GM18498 (cell line): ENCODE data around the gene BIRC6.
A peak's percentile ranks its signal among the peaks of the same experiment; 100 is the strongest.
"Not testable (repeated sequence)": the region's sequence is repeated elsewhere in the genome, so short reads cannot be mapped to it uniquely, and the experiment has no call there.

Source experiments
- ATAC-seq: cut with Tn5 transposase; IDR thresholded peaks from one replicate; pipeline ENCODE4 v1.9.1; 2021; ENCODE audit warnings: mild to moderate bottlenecking, moderate library complexity; ENCODE audit not compliant: unreplicated experiment

BIRC6 gene

DNA sequence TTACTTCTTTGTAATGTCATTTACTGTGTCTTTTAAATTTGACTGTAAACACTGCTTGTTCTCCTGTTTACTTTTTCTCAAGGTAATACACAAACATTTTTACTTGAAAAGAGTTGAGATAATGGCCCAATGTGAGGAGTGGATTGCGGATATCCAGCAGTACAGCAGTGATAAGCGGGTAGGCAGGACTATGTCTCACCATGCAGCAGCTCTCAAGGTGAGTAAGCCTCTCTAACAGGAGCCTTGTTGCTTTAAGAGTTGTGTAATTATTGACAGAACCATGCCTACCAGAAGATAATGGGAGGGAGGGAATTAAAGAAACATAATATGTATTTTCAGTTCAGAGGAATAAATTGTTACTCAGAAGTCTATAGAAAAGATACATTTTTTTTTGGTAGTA lies 254.5 kb downstream of the BIRC6 start:
- ATAC-seq, result no peak

DNA sequence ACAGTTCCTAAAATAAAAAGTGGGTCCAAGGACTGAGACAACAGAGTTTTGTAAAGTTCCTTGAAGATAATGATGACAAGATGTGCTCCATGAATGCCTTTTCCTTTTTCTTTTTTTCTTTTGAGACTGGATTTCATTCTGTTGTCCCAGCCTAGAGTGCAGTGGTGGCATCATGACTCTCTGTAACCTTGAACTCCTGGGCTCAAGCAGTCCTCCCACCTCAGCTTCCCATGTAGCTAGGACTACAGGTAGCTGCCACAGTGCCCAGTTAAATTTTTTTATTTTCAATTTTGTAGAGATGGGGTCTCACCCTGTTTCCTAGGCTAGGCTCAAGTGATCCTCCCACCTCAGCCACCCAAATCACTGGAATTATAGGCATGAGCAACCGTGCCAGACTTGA lies 254.9 kb downstream of the BIRC6 start:
- ATAC-seq, result no peak

DNA sequence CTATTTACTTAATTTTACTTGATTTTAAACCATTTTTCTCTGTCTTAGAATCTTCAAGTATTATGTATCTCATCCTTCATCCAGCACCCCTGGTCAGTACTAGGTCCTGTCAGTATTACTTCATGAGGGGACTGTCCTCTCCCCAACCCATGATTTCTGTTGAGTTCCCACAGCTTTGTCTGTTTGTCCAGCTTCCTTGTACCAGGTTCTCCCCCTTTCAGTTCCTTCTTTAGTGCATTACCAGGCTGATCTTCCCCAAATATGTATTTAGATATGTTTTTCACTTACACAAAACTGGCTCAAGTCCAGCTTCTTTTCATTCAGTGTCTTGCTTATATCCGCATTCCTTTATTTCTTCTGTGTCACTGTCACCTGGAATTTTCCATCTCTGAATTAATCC lies 257.3 kb downstream of the BIRC6 start:
- ATAC-seq, result no peak

DNA sequence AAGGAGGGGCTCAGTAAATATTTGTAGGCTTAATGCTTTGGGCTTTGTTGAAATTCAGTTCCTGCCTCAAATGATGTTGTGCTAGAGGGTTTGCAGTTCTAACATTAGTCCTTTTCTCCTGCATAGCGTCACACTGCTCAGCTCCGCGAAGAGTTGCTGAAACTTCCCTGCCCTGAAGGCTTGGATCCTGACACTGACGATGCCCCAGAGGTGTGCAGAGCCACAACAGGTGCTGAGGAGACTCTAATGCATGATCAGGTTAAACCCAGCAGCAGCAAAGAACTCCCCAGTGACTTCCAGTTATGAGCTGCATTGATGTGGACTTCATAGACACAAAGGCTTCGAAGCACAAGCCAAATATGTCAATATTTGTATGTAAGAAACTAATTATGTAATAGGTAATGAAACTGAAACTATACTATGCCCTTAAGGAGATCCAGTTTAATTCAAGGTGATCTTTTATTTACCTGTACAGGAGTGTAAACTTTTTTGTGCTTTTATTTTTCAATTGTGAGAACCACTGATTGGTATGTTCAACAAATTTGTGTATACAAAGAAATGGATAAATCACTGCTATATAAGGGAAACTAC lies 260.9 kb downstream of the BIRC6 start:
- ATAC-seq, result no peak

DNA sequence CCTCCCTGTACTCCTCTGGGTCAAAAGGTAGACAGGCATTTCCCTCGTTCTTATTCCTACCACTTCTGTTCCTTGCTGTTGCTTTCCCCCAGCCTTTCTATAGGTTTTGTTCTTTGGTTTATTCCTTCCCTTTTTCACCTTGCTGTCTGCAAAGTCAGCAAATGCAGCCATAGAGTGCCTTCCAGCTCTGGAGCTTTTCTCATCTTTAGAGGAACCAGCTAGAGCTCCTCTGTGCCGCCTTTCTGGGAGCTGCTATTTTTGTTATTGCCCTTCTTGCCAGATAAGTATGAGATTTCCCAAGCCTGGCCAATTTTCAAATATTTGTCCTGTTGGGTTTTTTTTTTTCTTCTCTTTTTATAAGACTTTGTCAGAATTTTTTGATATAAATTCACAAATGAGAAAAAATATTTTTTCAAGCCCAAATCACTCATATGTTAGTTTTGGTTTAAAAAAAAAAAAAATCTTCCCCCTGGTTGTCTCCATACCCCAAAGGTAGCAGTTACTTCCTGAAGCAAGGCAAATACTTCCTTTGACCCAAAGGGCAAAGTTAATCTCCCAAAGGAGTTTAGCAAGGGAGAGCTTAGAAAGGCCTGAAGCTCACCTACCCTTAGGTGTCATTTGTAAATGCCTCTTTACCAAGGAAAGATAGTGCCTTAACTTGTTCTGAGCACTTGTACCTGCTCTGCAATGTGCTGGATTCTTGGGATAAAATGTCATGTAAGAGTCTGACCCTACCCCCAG lies 265.9 kb downstream of the BIRC6 start:
- ATAC-seq, result no peak

DNA sequence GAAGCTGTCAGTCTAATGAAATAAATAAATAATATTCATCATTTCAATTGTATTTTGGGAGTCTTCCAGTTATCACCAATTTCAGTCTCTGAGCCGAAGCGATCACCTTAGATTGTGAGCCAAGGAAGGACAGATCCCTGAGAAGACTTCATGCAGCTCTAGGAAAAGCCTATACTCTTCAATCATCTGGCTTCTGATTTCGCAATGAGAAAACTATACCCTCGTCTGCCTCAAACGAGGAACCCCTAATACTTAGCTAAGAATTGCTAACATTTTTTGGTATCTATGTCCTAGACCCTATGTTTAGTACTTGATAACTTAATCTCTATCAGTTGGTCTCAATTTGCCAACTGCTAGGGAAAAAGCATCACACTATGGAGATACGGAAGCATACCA lies 266.5 kb downstream of the BIRC6 start:
- ATAC-seq, result no peak

DNA sequence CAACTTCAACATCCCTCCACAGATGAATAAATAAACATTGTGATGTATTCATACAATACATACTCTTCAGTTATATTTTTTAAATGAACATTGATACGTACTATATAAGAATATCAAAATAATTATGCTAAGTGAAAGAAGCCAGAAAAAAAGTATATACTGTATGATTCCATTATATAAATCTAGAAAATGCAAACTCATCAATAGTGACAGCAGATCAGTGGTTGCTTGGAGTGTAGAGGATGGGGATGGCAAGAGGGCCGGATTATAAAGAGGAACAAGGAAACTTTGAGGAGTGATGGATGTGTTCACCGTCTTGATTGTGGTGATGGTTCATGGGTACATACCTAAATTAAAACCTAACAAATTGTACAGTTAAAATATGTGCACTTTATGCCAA lies 268.0 kb downstream of the BIRC6 start:
- no peak for ATAC-seq

DNA sequence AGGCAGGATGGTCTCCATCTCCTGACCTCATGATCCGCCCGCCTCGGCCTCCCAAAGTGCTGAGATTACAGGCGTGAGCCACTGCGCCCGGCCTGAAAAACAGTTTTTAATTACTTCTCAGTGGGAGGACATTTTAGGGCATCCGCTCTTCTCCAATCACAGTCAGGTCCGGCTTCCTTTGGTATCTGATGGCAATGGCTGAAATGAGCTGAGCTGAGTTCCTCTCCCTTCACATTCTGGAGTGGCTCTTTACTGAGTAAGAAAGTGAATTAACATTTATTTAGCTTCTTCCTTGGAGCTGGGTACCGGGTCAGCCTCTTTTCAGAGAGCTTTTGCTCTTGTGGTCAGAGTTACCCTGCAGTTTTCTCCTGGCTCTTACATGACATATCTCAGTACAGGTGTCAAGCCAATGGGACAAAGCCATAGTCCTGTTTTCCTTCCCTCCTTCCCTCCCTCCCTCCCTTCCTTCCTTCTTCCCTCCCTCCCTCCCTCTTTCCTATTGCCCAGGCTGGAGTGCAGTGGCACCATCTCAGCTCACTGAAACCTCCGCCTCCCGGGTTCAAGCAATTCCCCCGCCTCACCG lies 269.9 kb downstream of the BIRC6 start:
- no peak for ATAC-seq

DNA sequence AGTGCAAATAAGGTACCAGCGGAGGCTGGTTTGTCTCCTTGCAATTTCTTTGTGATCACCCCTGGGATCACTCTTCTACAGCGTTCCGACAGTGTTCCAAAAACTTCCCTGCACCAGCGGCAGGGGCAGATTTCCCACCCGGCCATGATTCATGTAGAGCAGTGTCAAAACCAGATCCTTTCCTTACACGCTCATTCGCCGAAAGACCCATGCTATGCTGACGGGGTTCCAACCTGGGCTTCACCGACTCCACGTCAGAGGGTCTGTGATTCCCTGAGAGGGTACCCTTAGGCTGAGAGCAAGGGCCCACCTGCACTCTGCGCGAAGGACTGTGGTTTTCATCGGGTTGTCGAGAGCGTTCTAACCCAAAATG lies 270.6 kb downstream of the BIRC6 start:
- peak; percentile 40 for ATAC-seq

DNA sequence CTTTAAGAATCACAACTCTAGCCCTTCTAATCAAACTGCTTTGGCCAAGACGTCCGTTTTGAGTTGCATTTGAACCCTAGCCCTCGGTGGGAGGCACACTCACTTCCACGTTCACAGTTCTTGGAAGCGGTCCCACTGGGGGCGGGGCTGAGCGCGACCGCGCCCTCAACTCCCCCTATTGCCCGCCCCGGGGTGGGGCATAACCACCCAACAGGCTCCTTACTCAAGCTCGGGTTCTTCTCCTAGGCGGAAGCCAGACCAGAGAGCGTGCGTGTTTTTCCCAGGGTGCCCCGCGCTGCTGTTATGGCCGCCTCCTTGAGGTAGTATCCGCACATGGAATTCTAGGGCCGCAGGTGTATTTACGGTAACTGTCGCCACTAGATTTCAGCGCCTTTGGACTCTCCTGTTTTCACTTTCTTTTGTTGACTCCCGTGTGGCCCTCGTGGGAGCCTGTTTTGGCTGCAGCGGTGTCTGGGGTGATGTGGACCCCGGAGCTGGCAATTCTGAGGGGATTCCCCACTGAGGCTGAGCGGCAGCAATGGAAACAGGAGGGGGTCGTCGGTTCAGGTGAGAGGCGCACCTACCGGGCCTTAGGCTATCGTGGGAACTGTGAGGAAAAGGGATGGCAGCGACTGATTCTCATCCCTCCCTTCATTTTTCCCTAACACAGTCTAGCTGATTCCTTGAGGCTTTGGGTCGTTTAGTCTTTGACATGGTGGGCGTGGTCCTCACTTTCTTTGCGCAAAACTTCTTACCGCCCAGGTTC lies 271.2 kb downstream of the BIRC6 start, which contains the start of gene TTC27:
TTC27 (plus strand) TSS at position 237 of the 766 bp plus-strand sequence; CDS start at position 480, 243 bp downstream.
- ATAC-seq, result peak; percentile 99

DNA sequence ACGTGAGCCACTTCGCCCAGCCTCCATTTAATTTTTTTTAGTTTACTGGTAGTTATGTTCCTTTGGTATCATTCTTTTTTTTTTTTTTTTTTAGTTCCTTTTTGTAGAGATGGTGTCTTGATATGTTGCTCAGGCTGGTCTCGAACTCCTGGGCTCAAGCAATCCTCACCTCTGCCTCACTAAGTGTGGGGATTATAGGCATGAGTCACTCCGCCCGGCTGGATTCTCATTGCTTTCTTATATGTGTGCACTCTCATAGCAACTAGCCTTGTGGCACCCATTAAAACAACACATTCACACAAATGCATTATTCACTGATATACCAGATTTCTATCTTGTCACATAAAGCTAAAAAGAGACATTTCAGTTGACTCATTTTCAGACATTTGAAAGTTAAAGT lies 275.3 kb downstream of the BIRC6 start:
- ATAC-seq, result no peak

DNA sequence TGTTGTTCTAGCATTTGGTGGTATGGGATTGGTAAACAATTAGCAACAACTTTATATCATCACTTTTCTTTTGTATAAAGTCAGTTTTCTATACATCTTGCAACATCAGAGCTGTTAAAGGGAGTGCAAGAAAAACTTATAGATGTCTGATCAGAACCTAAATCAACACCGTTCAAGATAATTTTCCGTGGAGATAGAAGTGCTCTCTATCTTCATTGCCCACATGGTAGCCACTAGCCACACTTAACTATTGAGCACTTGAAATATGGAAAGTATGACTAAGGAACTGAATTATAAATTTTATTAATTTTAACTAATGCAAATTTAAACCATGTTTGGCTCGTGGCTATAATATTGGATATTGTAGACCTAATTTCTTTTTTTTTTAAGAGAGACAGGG lies 276.2 kb downstream of the BIRC6 start:
- no peak for ATAC-seq

DNA sequence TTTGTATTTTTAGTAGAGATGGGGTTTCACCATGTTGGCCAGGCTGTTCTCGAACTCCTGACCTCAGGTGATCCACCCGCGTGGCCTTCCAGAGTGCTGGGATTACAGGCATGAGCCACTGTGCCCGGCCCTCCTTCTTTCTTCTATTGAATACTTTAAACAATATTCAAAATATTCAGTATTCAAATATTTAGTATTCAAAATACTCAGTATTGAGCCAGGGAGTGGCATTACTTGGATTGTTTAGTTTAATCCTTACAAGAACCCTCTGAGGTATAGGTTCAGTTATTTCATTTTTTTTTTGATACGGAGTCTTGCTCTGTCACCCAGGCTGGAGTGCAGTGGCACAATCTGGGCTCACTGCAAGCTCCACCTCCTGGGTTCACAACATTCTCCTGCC lies 281.7 kb downstream of the BIRC6 start:
- ATAC-seq, result not testable (repeated sequence)

DNA sequence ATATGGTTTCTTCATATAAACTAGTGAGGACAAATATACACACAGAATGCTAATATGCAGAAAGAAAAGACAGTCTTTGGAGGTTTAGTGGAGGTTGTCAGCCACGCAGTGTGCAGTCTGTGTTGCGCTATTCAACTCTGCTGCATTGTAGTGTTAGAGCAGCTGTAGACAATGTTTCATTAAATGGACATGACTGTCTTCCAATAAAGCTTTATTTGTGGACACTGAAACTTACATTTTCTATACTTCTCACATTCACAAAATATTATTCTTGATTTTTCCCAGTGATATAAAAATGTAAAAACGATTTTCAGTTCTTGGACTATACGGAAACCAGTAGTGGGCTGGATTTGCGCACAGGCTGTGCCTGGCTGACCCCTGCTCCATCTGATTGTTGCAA lies 284.4 kb downstream of the BIRC6 start:
- no peak for ATAC-seq

DNA sequence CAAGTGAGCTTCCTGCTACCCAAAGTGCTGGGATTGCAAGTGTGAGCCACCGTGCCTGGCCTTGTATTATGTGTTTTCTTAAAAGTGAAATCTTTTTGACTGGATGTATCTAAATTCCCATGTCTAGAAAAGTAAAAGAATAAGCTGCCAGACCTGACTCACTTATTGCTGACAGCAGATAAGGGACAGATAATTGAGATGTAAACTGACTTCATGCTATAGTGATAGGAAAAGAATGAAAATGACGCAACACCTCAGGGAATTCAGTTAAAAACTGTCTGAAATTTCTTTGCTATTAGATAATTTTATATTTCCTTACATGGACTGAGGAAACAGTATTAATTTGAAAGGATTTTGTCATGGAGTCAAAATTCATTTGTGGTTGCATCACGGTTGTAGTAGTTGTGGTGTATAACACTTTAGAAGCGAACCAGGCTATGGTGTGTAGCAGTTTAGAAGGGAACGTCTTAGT lies 290.4 kb downstream of the BIRC6 start:
- no peak for ATAC-seq

DNA sequence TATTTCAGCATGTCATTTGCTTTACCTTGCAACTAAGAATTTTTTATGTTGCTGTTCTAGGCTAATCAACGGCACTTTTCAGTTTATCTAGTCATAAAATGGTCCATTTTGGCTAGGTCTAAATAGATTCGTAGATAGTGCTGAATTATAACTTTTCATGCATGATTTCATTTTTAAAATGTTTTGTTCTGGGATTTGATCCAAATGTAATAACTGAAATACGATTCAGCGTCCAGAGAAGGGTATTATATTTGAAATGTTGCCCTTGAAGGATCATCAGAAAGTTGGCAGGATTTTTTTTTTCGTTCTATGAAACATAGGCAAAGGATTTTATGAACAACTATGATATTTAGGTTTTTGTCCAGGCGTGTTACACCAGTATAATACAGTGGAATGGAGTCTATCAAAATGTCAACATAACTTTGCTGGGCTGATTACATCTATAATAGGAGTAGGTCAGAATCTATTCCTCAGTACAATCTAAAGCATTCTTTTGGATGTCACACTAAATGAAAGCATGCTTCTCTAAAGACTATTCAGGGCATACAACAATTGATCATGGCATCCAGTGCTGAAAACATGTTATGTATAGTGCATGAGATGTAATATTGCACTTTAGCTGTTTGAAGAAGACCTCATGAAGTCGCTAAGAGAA lies 295.9 kb downstream of the BIRC6 start:
- ATAC-seq, result no peak

DNA sequence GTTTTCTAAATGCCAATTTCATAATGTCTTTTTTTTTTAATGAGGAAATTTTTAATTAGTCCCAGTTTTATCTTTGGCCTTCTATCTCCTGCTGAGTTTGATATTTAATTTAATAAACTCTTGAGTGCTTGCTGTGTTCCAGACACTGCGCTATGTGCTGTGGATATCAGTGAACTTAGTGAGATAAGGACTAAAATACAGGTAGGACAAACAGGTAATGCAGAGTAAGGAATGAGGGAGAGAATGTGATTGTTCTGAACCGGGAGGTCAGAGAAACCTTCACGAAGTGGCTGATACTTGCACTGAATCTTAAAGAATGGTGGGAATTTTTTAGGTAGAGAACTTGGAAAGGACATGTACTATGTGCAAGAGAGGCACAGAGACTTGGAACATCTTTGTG lies 299.2 kb downstream of the BIRC6 start:
- ATAC-seq, result no peak

DNA sequence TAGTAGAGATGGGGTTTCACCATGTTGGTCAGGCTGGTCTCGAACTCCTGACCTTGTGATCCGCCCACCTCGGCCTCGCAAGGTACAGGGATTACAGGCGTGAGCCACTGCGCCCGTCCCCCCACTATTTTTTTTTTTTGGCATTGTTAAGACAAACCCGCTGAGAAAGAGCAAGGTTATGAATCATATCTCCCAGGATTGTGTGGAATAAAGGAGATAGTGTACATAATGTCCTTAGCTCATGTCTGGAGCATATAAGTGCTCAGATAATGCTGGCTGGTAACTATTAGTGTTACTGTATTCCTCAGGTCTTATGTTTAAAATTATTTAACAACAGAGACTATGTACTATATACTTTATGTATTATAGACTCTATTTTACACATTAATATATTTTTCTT lies 307.0 kb downstream of the BIRC6 start:
- ATAC-seq, result no peak

DNA sequence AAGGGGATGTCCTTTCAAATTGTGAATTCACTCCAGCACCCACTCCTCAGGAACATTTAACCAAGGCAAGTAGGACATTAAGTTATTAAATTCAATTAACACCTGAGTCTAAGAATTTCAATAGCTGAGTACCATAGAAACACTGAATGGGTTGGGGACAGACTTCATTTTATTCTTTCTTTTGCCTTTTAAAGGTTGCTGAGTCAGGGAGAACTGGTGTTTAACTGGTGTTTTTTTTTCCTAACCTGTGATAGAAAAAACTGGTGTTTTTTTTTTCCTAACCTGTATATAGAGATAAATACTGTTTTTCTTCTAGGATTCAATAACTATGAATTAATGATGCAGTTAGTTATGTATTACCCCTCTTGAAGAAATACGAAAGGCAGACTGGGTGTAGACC lies 309.9 kb downstream of the BIRC6 start:
- ATAC-seq, result no peak

DNA sequence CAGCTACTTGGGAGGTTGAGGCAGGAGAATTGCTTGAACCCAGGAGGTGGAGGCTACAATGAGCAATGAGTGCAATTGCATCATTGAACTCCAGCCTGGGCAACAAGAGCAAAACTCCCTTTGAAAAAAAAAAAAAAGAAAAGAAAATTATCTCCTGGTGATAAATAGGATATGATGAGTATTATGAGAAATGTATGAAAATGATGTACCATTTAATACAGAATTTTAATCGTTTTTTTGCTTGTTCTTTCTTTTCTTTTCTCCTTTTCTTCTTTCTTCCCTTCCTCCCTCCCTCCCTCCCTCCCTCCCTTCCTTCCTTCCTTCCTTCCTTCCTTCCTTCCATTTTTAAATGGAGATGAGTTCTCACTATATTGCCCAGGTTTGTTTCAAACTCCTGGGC lies 311.4 kb downstream of the BIRC6 start:
- ATAC-seq, result no peak
